K562 (cell line): ENCODE results near the gene GMPR. TPM values are rescaled to one million over a fixed set of nuclear protein-coding genes. Genes with fewer than 3 reads are reported as not detected.

Experiments
- BCLAF1 ChIP-seq, 2 experiments: fragments of 450-650 bp in 1 of 2; IDR thresholded peaks; 2 replicates each; pipeline ENCODE4 v1.6.1; 2011 to 2017; ENCODE audit warnings: low read depth in 2 of 2, antibody characterized with exemption in 1 of 2, borderline replicate concordance in 1 of 2, low read length in 1 of 2, mild to moderate bottlenecking in 1 of 2, mixed read lengths in 1 of 2; ENCODE audit not compliant: control insufficient read depth in 1 of 2
- E2F8 ChIP-seq: fragments of 450-650 bp; IDR thresholded peaks from 2 replicates; pipeline ENCODE4 v1.7.1; 2018; ENCODE audit warnings: mild to moderate bottlenecking, low read depth; ENCODE audit not compliant: partially characterized antibody
- E4F1 ChIP-seq: fragments of 250-450 bp; sonication (Bioruptor Pico); IDR thresholded peaks from 2 replicates; pipeline ENCODE4 v1.5.0; 2021; ENCODE audit warnings: mild to moderate bottlenecking, borderline replicate concordance
- ETV6 ChIP-seq, 3 experiments: fragments of 150-350 bp in 1 of 3; sonication (generic) in 1 of 3; formaldehyde crosslinking in 1 of 3; IDR thresholded peaks; 2 replicates each; pipeline versions ENCODE4 v1.6.1 to v1.8.0; 2014 to 2022; ENCODE audit warnings: borderline replicate concordance in 2 of 3, low read depth in 2 of 3, antibody characterized with exemption in 1 of 3, low read length in 1 of 3, mild to moderate bottlenecking in 1 of 3, missing genetic modification reagents in 1 of 3
- GABPB2 ChIP-seq: fragments of 250-450 bp; sonication (Bioruptor Pico); conservative IDR thresholded peaks from 2 replicates; pipeline ENCODE4 v1.5.1; 2021; ENCODE audit warnings: mild to moderate bottlenecking
- HDAC8 ChIP-seq: fragments of 450-650 bp; IDR thresholded peaks from 2 replicates; pipeline ENCODE4 v1.6.1; 2016; ENCODE audit warnings: mild to moderate bottlenecking, missing genetic modification characterization, moderate library complexity, missing compliant biosample characterization
- ILK ChIP-seq: fragments of 450-650 bp; IDR thresholded peaks from 2 replicates; pipeline ENCODE4 v1.6.1; 2016; ENCODE audit warnings: missing genetic modification characterization, low read depth, mild to moderate bottlenecking, missing compliant biosample characterization, moderate library complexity, borderline replicate concordance
- KLF6 ChIP-seq: fragments of 250-450 bp; sonication (Bioruptor Pico); IDR thresholded peaks from 2 replicates; pipeline ENCODE4 v1.4.0; 2020; ENCODE audit warnings: mild to moderate bottlenecking, moderate library complexity, borderline replicate concordance
- MAZ ChIP-seq, 2 experiments: fragments of 450-650 bp in 1 of 2; sonication (generic) in 1 of 2; formaldehyde crosslinking; IDR thresholded peaks in 1 of 2; conservative IDR thresholded peaks in 1 of 2; 2 replicates each; pipeline versions ENCODE4 v1.4.0 to v1.5.0; 2020; ENCODE audit warnings: mild to moderate bottlenecking in 1 of 2, missing genetic modification reagents in 1 of 2
- SRSF1 ChIP-seq: fragments of 200-400 bp; formaldehyde crosslinking; IDR thresholded peaks from 2 replicates; pipeline ENCODE4 v1.6.1; 2017; ENCODE audit warnings: mild to moderate bottlenecking, low read depth, low read length, moderate library complexity
- TSC22D4 ChIP-seq: fragments of 450-650 bp; IDR thresholded peaks from 2 replicates; pipeline ENCODE4 v1.6.1; 2016; ENCODE audit warnings: missing genetic modification characterization, missing biosample characterization, control low read depth
- U2AF1 ChIP-seq: fragments of 200-400 bp; formaldehyde crosslinking; optimal IDR thresholded peaks from 2 replicates; pipeline ENCODE3; 2017; ENCODE audit warnings: mild to moderate bottlenecking, low read depth, low read length, moderate library complexity
- ZBTB5 ChIP-seq: fragments of 450-650 bp; IDR thresholded peaks from 2 replicates; pipeline ENCODE4 v1.6.1; 2017; ENCODE audit warnings: antibody characterized with exemption
- ZNF311 ChIP-seq: fragments of 250-450 bp; sonication (Bioruptor Pico); IDR thresholded peaks from 2 replicates; pipeline ENCODE4 v1.4.0; 2020; ENCODE audit warnings: mild to moderate bottlenecking, moderate library complexity
- polyA plus RNA-seq, 8 experiments: library from polyadenylated mRNA; depleted of rRNA in 4 of 8; stranded (reverse) in 5 of 8; unstranded in 3 of 8; fragments of >200 nt; fragmentation: Nextera tagmentation in 2 of 8; fragmentation: Illumina TruSeq in 1 of 8; extraction: Ambion mirVana in 2 of 8; extraction: Trizol in 1 of 8; gene quantifications; 2 replicates each; pipeline versions ENCODE4 v1.2.1 to v1.2.3, GENCODE V29; 2011 to 2014; ENCODE audit warnings: inconsistent platforms in 1 of 8, missing spikeins in 1 of 8
- total RNA-seq, 7 experiments: library from RNA; depleted of rRNA in 6 of 7; stranded (reverse); fragments of >200 nt in 6 of 7; fragmentation: Illumina TruSeq in 2 of 7; extraction: Trizol in 2 of 7; gene quantifications; 2 replicates each; pipeline versions ENCODE4 v1.2.1 to v1.2.3, GENCODE V29; 2011 to 2021; ENCODE audit warnings: low replicate concordance in 1 of 7

The GMPR gene
- total and polyA plus RNA-seq, 9 of the 15 experiments (the other 6 are each of a cell fraction or from before 2014, with no cell fraction given) = 34.6 to 83.7 (median 49.8) TPM

- TF ChIP-seq BCLAF1 (IDR thresholded peaks at IDR 0.05; ENCODE audit: borderline replicate concordance in 1 of 2, control insufficient read depth in 1 of 2, low read depth in 2 of 2, low read length in 1 of 2) = no peak
- no peak for TF ChIP-seq E2F8
- no peak for TF ChIP-seq U2AF1
- TF ChIP-seq TSC22D4 (tag) = no peak
- no peak for TF ChIP-seq HDAC8 (tag)
- TF ChIP-seq GABPB2 (CRISPR knock-in tag) = no peak
- TF ChIP-seq SRSF1 = no peak
- TF ChIP-seq MAZ (CRISPR knock-in tag; conservative IDR thresholded peaks at IDR 0.05 in 1 of 2, IDR thresholded peaks at IDR 0.05 in 1 of 2) = peak in 1 of 2 experiments; percentile 68; a peak in 2 of 4 replicates
- TF ChIP-seq ZBTB5 = no peak
- no peak for TF ChIP-seq ETV6 (IDR thresholded peaks at IDR 0.05; ENCODE audit: borderline replicate concordance in 1 of 2, low read depth in 2 of 2, low read length in 1 of 2)
- TF ChIP-seq ETV6 (CRISPR knock-in tag; IDR thresholded peaks at IDR 0.05; ENCODE audit: borderline replicate concordance) = no peak
- TF ChIP-seq ILK = no peak
- TF ChIP-seq E4F1 (CRISPR knock-in tag) = 0 out of 2 replicates have a peak, but pooled peaks have one; percentile 29
- TF ChIP-seq ZNF311 (CRISPR knock-in tag) = no peak
- TF ChIP-seq KLF6 = no peak
These were observed 93.2 kb downstream of the GMPR start (continued) for GRCh38 chr6:16331384-16332174.
